Endothelial cell (in vitro differentiated cells): ENCODE measurements around the gene LBP. TPM values are rescaled to one million over a fixed set of nuclear protein-coding genes. Genes with fewer than 3 reads are reported as not detected.
"Not testable (repeated sequence)": the region's sequence is repeated elsewhere in the genome, so short reads cannot be mapped to it uniquely, and the experiment has no call there.

ENCODE experiments used
- DNase-seq: peaks from one replicate; pipeline ENCODE4 v3.0.0; 2021; ENCODE audit warnings: low spot score
- H3K27ac Mint-ChIP-seq: one replicate; pipeline ENCODE4 v1.8.0; 2021; ENCODE audit warnings: mixed read lengths, inconsistent platforms; ENCODE audit not compliant: unreplicated experiment
- H3K27me3 Mint-ChIP-seq: one replicate; pipeline ENCODE4 v1.8.0; 2021; ENCODE audit warnings: mild to moderate bottlenecking, moderate library complexity, mixed read lengths, inconsistent platforms; ENCODE audit not compliant: unreplicated experiment
- H3K36me3 Mint-ChIP-seq: one replicate; pipeline ENCODE4 v1.8.0; 2021; ENCODE audit warnings: mild to moderate bottlenecking, low read depth, mixed read lengths, inconsistent platforms; ENCODE audit not compliant: unreplicated experiment
- H3K4me1 Mint-ChIP-seq: one replicate; pipeline ENCODE4 v1.8.0; 2021; ENCODE audit warnings: mild to moderate bottlenecking, mixed read lengths, inconsistent platforms; ENCODE audit not compliant: unreplicated experiment
- H3K4me3 Mint-ChIP-seq: one replicate; pipeline ENCODE4 v1.8.0; 2021; ENCODE audit warnings: mild to moderate bottlenecking, mixed read lengths, inconsistent platforms; ENCODE audit not compliant: unreplicated experiment
- H3K9me3 Mint-ChIP-seq: one replicate; pipeline ENCODE4 v1.8.0; 2021; ENCODE audit warnings: mixed read lengths, inconsistent platforms; ENCODE audit not compliant: unreplicated experiment
- CTCF ChIP-seq: fragments of 200-600 bp; sonication (generic); IDR thresholded peaks from one replicate; pipeline ENCODE4 v1.5.0; 2021; ENCODE audit warnings: antibody characterized with exemption; ENCODE audit not compliant: unreplicated experiment
- total RNA-seq: library from RNA; stranded (reverse); fragmentation: NEBNext Ultra II Directional; extraction: Animal tissue kit (Norgen Biotek cat#: 25700); gene quantifications from one replicate; pipeline ENCODE4 v1.2.1, GENCODE V29; 2021; ENCODE audit not compliant: unreplicated experiment

The LBP gene
- total RNA-seq, 1 donor from 2014 or later = 1.2 TPM

GRCh38 chr20:38377039-38377685 lies 30.9 kb downstream of the LBP start:
- peaks cover 4% of the 10 kb centered on the region for H3K9me3 Mint-ChIP-seq
- H3K4me1 Mint-ChIP-seq = no peaks in the 10 kb centered on the region
- no peak overlapping the region for H3K4me3 Mint-ChIP-seq
- no peaks in the 10 kb centered on the region for H3K36me3 Mint-ChIP-seq
- no peak for DNase-seq
- no peak overlapping the region for H3K27ac Mint-ChIP-seq
- H3K27me3 Mint-ChIP-seq = peaks cover 2% of the 10 kb centered on the region
- no peak for TF ChIP-seq CTCF

- H3K27me3 Mint-ChIP-seq, H3K36me3 Mint-ChIP-seq, H3K4me1 Mint-ChIP-seq, H3K4me3 Mint-ChIP-seq, DNase-seq, H3K27ac Mint-ChIP-seq, H3K9me3 Mint-ChIP-seq: not testable (repeated sequence)
These were observed 31.6 kb downstream of the LBP start for GRCh38 chr20:38377838-38378237.

DNA sequence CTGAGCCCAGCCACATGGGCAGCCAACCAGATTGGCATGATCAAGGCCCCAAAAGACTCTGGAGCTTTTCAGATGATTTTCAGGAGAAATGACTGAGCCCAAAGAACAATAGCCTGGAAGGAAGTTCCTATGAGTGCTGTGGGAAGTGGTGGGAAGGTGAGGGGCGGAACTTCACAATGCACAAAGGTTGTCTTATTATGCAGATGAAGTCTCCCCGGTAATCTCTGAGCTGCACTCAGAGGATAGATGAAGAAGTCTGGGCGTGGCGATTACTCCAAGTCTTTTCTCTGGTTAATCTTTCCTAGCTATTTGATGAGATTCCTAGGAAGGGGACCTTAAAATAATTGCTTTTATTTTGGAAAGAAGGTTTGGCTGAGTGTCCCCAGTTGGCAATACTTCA lies 36.9 kb downstream of the LBP start:
- peaks cover 2% of the 10 kb centered on the region for H3K27me3 Mint-ChIP-seq

GRCh38 chr20:38386004-38386403 lies 39.7 kb downstream of the LBP start:
- Mint-ChIP-seq H3K4me3 (no peak overlapping the region), H3K27ac (no peak overlapping the region), H3K4me1 (no peaks in the 10 kb centered on the region), H3K9me3 (peaks cover 2% of the 10 kb centered on the region), H3K36me3 (no peaks in the 10 kb centered on the region), H3K27me3 (peaks cover 2% of the 10 kb centered on the region)
- TF ChIP-seq CTCF = no peak
- DNase-seq = no peak

More for the DNA sequence above, 36.9 kb downstream of the LBP start:
- Mint-ChIP-seq H3K36me3 (no peaks in the 10 kb centered on the region), H3K4me3 (no peak overlapping the region), H3K9me3 (peaks cover 4% of the 10 kb centered on the region), H3K27ac (no peak overlapping the region), H3K4me1 (no peaks in the 10 kb centered on the region)
- no peak for DNase-seq
- no peak for TF ChIP-seq CTCF

DNA sequence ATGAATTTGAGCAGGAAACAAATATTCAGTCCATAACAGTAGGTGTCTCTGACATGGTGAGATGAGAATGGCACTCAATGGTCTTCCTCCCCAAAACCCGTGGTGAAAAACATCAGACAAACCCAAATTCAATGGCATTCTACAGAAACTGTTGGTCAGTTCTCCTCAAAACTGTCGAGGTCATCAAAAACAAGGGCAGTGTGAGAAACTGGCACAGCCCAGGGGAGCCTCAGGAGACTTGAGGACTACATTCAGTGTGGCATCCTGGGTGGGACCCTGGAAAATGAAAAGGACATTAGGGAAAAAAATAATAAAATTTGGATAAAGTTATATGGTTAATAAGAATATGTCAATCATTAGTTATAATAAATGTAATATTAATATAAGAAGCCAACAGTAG lies 40.6 kb downstream of the LBP start:
- no peak for TF ChIP-seq CTCF
- H3K4me3 Mint-ChIP-seq = no peak overlapping the region

More for the DNA sequence above, 40.6 kb downstream of the LBP start:
- no peaks in the 10 kb centered on the region for H3K4me1 Mint-ChIP-seq
- no peaks in the 10 kb centered on the region for H3K36me3 Mint-ChIP-seq
- H3K27ac Mint-ChIP-seq = no peak overlapping the region
- H3K9me3 Mint-ChIP-seq = no peaks in the 10 kb centered on the region
- no peak for DNase-seq
- peaks cover 2% of the 10 kb centered on the region for H3K27me3 Mint-ChIP-seq
